OCI-LY7 (cell line): Measurements from ENCODE around the gene LARP1. TPM values are rescaled to one million over a fixed set of nuclear protein-coding genes. Genes with fewer than 3 reads are reported as not detected.

Experiments
- BruUV-seq: library from RNA; stranded (reverse); fragments of 400-500 nt; replicated peaks from 2 replicates; lab custom pipeline; 2021; lab: Mats Ljungman, UMichigan
- CTCF ChIA-PET: fragments of 300-600 bp; sonication (Branson Sonifier 250); formaldehyde crosslinking; loops from one replicate; lab custom pipeline; 2022; ENCODE audit warnings: antibody characterized with exemption; ENCODE audit not compliant: unreplicated experiment; lab: Charles Lee
- POLR2A ChIA-PET: fragments of 300-600 bp; sonication (Branson Sonifier 250); formaldehyde crosslinking; loops from one replicate; lab custom pipeline; 2022; ENCODE audit warnings: antibody characterized with exemption; lab: Charles Lee
- DNase-seq: peaks from one replicate; pipeline ENCODE4 v3.0.0-alpha.2; 2015; ENCODE audit warnings: low spot score
- H2AFZ ChIP-seq: fragments of 200-600 bp; sonication (generic), shearing (Covaris generic); 2 replicates; pipeline ENCODE4 v1.6.1; 2014; ENCODE audit warnings: mild to moderate bottlenecking, antibody characterized with exemption, low read length, moderate library complexity
- H3K27ac ChIP-seq: fragments of 200-600 bp; sonication (generic); 2 replicates; pipeline ENCODE4 v1.5.1; 2014; ENCODE audit warnings: mixed run types, low read depth, mild to moderate bottlenecking, moderate library complexity, low read length, inconsistent platforms; ENCODE audit not compliant: poor library complexity, severe bottlenecking
- H3K36me3 ChIP-seq: fragments of 200-600 bp; sonication (generic); 2 replicates; pipeline ENCODE4 v1.6.1; 2014; ENCODE audit warnings: mild to moderate bottlenecking, antibody characterized with exemption, low read length, moderate library complexity, mixed read lengths; ENCODE audit not compliant: insufficient read depth
- H3K4me1 ChIP-seq: fragments of 200-600 bp; sonication (generic); 2 replicates; pipeline ENCODE4 v1.5.1; 2014; ENCODE audit warnings: mild to moderate bottlenecking, low read length; ENCODE audit not compliant: insufficient read depth, poor library complexity, severe bottlenecking
- H3K4me2 ChIP-seq: fragments of 200-600 bp; sonication (generic); 2 replicates; pipeline ENCODE4 v1.6.1; 2014; ENCODE audit warnings: mild to moderate bottlenecking, low read length
- H3K4me3 ChIP-seq: fragments of 200-600 bp; sonication (generic); 2 replicates; pipeline ENCODE4 v1.5.1; 2014; ENCODE audit warnings: mild to moderate bottlenecking, low read depth, low read length; ENCODE audit not compliant: poor library complexity, severe bottlenecking
- H3K79me2 ChIP-seq: fragments of 200-600 bp; sonication (generic); 2 replicates; pipeline ENCODE4 v1.6.1; 2016; ENCODE audit warnings: low read depth, mild to moderate bottlenecking, low read length, moderate library complexity, mixed read lengths; ENCODE audit not compliant: insufficient read depth
- H3K9me2 ChIP-seq: fragments of 200-600 bp; sonication (generic); 2 replicates; pipeline ENCODE4 v1.6.1; 2016; ENCODE audit warnings: mild to moderate bottlenecking, low read length, mixed read lengths; ENCODE audit not compliant: insufficient read depth
- H3K9me3 ChIP-seq: fragments of 200-600 bp; sonication (generic); 2 replicates; pipeline ENCODE4 v1.6.1; 2014; ENCODE audit warnings: mild to moderate bottlenecking, mixed run types, low read length, mixed read lengths
- H4K20me1 ChIP-seq: fragments of 200-600 bp; sonication (generic); 2 replicates; pipeline ENCODE4 v1.6.1; 2014; ENCODE audit warnings: mild to moderate bottlenecking, antibody characterized with exemption, low read length, moderate library complexity, mixed read lengths; ENCODE audit not compliant: insufficient read depth
- CTCF ChIP-seq: fragments of 200-600 bp; sonication (generic); conservative IDR thresholded peaks from 2 replicates; pipeline ENCODE4 v1.5.1; 2014; ENCODE audit warnings: mild to moderate bottlenecking, antibody characterized with exemption, low read length, moderate library complexity, mixed read lengths
- EZH2phosphoT487 ChIP-seq: fragments of 200-600 bp; sonication (generic); IDR thresholded peaks from 2 replicates; pipeline ENCODE4 v1.6.1; 2018; ENCODE audit warnings: low read depth, borderline replicate concordance, mild to moderate bottlenecking, mixed run types, antibody characterized with exemption, low read length, moderate library complexity, mixed read lengths
- intact Hi-C: fragments of 100-400 bp; cut with micrococcal nuclease; formaldehyde crosslinking; loops from one replicate; pipeline ENCODE4 v1.10.0; 2022; ENCODE audit not compliant: unreplicated experiment
- total RNA-seq, 2 experiments: library from RNA; depleted of rRNA in 1 of 2; stranded (reverse); fragments of >200 nt in 1 of 2; shearing (Covaris generic) in 1 of 2; gene quantifications; 2 replicates each; pipeline ENCODE4 v1.2.3, GENCODE V29; 2014 to 2022

Gene LARP1
- total RNA-seq, 2 experiments from 2014 or later = 71.1 to 274 TPM

GRCh38 chr5:154782326-154782725 lies 27.1 kb downstream of the LARP1 start:
- BruUV-seq = no TSS peak
- POLR2A ChIA-PET = interaction anchor here (0.5 to 1.3 kb wide), 4 partner anchors 14 to 75 kb away, joined by 3 to 5 read pairs (median 3); no protein-coding TSS in a partner anchor

GRCh38 chr5:154782812-154783592 lies 27.8 kb downstream of the LARP1 start:
- intact Hi-C loops = no loop called here
- no peak overlapping the region for H2AFZ ChIP-seq
- H3K4me3 ChIP-seq = no peak overlapping the region
- no peaks in the 10 kb centered on the region for H3K9me2 ChIP-seq
- no peak for DNase-seq
- no peak for TF ChIP-seq CTCF
- no peak for TF ChIP-seq EZH2phosphoT487
- peaks cover 88% of the 10 kb centered on the region for H3K36me3 ChIP-seq
- peaks cover 100% of the 10 kb centered on the region for H3K79me2 ChIP-seq
- BruUV-seq = no TSS peak
- ChIA-PET POLR2A (interaction anchor here (1.1 to 1.3 kb wide), 2 partner anchors 14 to 22 kb away, joined by 3 read pairs; no protein-coding TSS in a partner anchor), CTCF (no interaction called here)
- H3K9me3 ChIP-seq = no peaks in the 10 kb centered on the region
- H3K4me2 ChIP-seq = no peak overlapping the region
- no peak overlapping the region for H3K27ac ChIP-seq
- H4K20me1 ChIP-seq = peaks cover 42% of the 10 kb centered on the region
- H3K4me1 ChIP-seq = peaks cover 5% of the 10 kb centered on the region

More at GRCh38 chr5:154782326-154782725, 27.1 kb downstream of the LARP1 start:
- H3K79me2 ChIP-seq = peaks cover 100% of the 10 kb centered on the region
- H3K9me3 ChIP-seq = no peaks in the 10 kb centered on the region
- H2AFZ ChIP-seq = no peak overlapping the region
- no peak for DNase-seq
- H3K4me3 ChIP-seq = no peak overlapping the region
- no peak overlapping the region for H3K27ac ChIP-seq
- TF ChIP-seq EZH2phosphoT487 (no peak), CTCF (no peak)
- intact Hi-C loops = no loop called here
- H3K4me2 ChIP-seq = no peak overlapping the region
- H3K9me2 ChIP-seq = no peaks in the 10 kb centered on the region
- H3K36me3 ChIP-seq = peaks cover 83% of the 10 kb centered on the region
- CTCF ChIA-PET = no interaction called here
- H3K4me1 ChIP-seq = peaks cover 5% of the 10 kb centered on the region
- peaks cover 37% of the 10 kb centered on the region for H4K20me1 ChIP-seq
